Measurements from ENCODE around the gene APLF.
"Not testable (repeated sequence)": the region's sequence is repeated elsewhere in the genome, so short reads cannot be mapped to it uniquely, and the experiment has no call there.

The APLF gene

DNA sequence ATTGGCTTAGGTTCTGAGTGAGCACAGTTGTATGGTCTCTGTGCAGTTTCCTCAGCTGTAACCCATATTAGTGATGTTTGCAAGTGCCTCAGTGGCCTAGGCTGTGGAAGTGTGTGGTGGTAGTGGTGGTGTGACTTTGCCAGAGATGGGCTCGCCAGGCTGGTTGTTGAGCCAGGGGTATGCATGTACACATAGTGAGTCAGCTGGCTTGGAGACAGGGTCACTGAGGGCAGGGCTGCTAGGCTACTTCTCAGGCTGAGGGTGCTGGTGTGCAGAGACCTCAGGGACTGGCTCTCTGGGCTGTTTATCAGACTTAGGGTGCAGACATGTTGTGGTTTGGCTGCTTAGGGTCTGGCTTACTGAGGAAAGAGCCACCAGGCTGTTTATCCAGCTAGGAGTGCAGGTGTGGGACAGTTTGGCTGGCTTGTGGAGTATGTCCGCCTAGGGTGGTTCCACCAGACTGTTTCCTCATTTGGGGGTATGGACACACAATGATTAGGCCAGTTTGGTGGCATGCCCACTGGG, 15.0 kb downstream of the APLF start:
- Histone ChIP-seq H3K27me3 (no peaks in the 10 kb centered on the region), H3K36me3 (no peaks in the 10 kb centered on the region), H3K4me1 (ENCODE audit: control insufficient read depth in 1 of 2, insufficient read depth in 1 of 2, low read depth in 1 of 2, low read length in 1 of 2) (no peaks in the 10 kb centered on the region), H3K9me3 (no peaks in the 10 kb centered on the region), H3K27ac (no peak overlapping the region), H3K4me3 (ENCODE audit: low read depth in 1 of 2, low read length in 1 of 2) (no peak overlapping the region)
- TF ChIP-seq, protein P1, sequence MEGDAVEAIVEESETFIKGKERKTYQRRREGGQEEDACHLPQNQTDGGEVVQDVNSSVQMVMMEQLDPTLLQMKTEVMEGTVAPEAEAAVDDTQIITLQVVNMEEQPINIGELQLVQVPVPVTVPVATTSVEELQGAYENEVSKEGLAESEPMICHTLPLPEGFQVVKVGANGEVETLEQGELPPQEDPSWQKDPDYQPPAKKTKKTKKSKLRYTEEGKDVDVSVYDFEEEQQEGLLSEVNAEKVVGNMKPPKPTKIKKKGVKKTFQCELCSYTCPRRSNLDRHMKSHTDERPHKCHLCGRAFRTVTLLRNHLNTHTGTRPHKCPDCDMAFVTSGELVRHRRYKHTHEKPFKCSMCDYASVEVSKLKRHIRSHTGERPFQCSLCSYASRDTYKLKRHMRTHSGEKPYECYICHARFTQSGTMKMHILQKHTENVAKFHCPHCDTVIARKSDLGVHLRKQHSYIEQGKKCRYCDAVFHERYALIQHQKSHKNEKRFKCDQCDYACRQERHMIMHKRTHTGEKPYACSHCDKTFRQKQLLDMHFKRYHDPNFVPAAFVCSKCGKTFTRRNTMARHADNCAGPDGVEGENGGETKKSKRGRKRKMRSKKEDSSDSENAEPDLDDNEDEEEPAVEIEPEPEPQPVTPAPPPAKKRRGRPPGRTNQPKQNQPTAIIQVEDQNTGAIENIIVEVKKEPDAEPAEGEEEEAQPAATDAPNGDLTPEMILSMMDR (IDR thresholded peaks at IDR 0.05) = no peak

DNA sequence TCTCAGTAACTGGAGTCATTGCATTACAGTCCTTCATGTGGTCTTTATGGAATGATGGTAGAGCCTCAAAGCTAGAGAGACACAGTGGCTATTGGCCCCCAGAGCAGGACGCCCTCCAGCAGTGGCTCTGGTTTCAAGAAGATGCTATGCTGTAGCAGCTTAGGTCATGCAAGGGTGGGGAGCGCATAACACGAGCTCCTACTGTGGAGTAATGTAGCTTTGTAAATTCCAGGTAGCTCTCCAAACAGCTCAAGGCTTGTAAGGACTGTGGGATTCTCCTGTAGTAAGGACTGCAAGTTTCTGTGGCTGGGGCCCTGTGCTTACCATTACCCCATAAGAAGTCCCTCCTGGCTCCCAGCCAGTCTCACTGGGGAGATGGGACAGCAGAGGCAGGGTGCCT, 15.6 kb downstream of the APLF start:
- no peaks in the 10 kb centered on the region for H3K36me3 ChIP-seq
- H3K4me3 ChIP-seq (ENCODE audit: low read depth in 1 of 2, low read length in 1 of 2) = no peak overlapping the region
- H3K4me1 ChIP-seq (ENCODE audit: control insufficient read depth in 1 of 2, insufficient read depth in 1 of 2, low read depth in 1 of 2, low read length in 1 of 2) = no peaks in the 10 kb centered on the region
- TF ChIP-seq, protein P1 (IDR thresholded peaks at IDR 0.05) = no peak
- H3K27me3 ChIP-seq = no peaks in the 10 kb centered on the region
- H3K9me3 ChIP-seq = no peaks in the 10 kb centered on the region
- H3K27ac ChIP-seq = no peak overlapping the region

DNA sequence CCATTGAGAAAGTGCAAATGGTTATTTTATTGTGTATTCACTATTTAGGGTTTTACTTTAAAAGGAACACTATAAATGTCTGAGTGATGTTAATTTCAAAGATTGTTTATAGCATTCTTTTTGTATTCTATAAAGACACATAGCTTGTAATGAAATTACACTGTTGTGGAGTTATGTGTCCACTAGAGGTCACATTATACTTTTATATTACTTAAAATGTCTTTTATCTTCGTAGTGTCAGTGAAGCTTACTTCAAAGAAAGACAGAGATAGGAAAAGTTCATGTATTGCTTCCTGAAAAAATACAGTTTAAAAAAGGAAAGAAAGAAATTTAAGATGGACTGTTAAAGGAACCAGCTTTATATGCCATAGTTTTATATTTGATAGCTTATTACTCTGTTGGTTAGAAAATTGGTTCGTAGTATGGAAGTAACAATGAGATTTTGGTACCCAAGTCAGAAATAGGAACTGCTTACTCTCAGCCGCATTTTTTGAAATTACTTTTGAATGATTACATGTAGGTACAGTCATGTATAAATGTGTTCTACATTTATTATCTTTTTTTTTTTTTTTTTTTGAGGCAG, 20.5 kb downstream of the APLF start:
- Histone ChIP-seq H3K27me3 (no peaks in the 10 kb centered on the region), H3K4me3 (ENCODE audit: low read depth in 1 of 2, low read length in 1 of 2) (no peak overlapping the region), H3K36me3 (no peaks in the 10 kb centered on the region), H3K27ac (no peak overlapping the region), H3K9me3 (no peaks in the 10 kb centered on the region), H3K4me1 (ENCODE audit: control insufficient read depth in 1 of 2, insufficient read depth in 1 of 2, low read depth in 1 of 2, low read length in 1 of 2) (no peaks in the 10 kb centered on the region)
- TF ChIP-seq, protein P1 (IDR thresholded peaks at IDR 0.05) = no peak

DNA sequence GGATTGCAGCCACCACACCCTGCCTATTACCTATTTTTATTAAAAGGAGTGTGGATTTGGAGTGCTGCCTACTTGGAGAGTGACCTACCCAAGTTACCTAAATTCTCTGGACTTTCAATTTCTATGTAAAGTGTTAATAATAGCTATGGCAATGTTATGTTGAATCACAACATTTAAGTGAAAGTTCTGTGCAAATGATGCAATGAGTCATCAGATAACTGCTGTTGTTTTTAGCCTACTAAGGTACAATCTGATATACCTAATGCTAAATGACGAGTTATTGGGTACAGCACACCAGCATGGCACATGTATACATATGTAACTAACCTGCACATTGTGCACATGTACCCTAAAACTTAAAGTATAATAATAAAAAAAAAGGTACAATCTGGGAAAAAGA, 21.2 kb downstream of the APLF start:
- H3K4me3 ChIP-seq (ENCODE audit: low read depth in 1 of 2, low read length in 1 of 2); H3K9me3 ChIP-seq: not testable (repeated sequence)

DNA sequence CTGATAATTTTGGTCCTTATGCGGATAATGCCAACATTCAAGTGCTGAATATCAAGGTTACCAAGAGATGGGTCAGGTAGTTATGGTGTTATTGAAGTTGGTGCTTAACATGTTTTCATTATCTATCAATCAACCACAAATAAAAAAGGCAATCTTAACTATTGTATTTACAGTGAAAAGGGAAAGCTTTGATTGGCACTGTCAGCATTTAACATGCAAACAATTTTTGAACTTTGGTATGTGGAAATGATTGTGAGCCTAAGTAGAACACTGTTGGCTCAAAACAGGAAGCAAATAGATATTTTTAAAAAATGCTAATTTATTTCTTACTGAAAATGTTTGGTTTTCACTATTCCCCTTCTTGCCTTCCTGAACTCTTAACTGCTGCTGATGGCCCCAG, 21.9 kb downstream of the APLF start:
- Histone ChIP-seq H3K27me3 (no peaks in the 10 kb centered on the region), H3K36me3 (no peaks in the 10 kb centered on the region), H3K4me3 (ENCODE audit: low read depth in 1 of 2, low read length in 1 of 2) (no peak overlapping the region), H3K9me3 (no peaks in the 10 kb centered on the region), H3K4me1 (ENCODE audit: control insufficient read depth in 1 of 2, insufficient read depth in 1 of 2, low read depth in 1 of 2, low read length in 1 of 2) (no peaks in the 10 kb centered on the region), H3K27ac (no peak overlapping the region)
- TF ChIP-seq, protein P1 (IDR thresholded peaks at IDR 0.05) = no peak

More for the DNA sequence above, 21.2 kb downstream of the APLF start:
- H3K36me3 ChIP-seq; H3K27ac ChIP-seq; H3K27me3 ChIP-seq; H3K4me1 ChIP-seq (ENCODE audit: control insufficient read depth in 1 of 2, insufficient read depth in 1 of 2, low read depth in 1 of 2, low read length in 1 of 2): not testable (repeated sequence)

DNA sequence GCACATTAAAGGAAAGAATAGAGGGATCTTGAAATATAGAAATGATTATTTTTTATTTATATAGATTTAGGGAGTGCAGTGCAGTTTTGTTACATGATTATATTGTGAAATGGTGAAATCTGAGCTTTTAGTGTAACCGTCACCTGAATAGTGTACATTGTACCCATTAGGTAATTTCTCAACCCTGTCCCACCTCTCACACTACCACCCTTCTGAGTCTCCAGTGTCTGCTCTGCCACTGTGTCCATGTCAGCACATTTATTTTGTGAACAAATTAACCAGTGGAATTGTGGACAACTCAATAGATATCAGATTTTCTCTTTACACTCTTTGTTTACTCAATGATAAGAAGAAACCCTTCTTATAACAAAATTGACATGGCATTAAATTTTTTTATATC, 24.2 kb downstream of the APLF start:
- no peak overlapping the region for H3K4me3 ChIP-seq (ENCODE audit: low read depth in 1 of 2, low read length in 1 of 2)
- H3K4me1 ChIP-seq (ENCODE audit: control insufficient read depth in 1 of 2, insufficient read depth in 1 of 2, low read depth in 1 of 2, low read length in 1 of 2) = no peaks in the 10 kb centered on the region
- TF ChIP-seq, protein P1 (IDR thresholded peaks at IDR 0.05) = no peak
- H3K27me3 ChIP-seq = no peaks in the 10 kb centered on the region
- no peaks in the 10 kb centered on the region for H3K9me3 ChIP-seq
- no peaks in the 10 kb centered on the region for H3K36me3 ChIP-seq
- H3K27ac ChIP-seq = no peak overlapping the region
